ENCODE results near the gene SARS2.

- TF ChIP-seq GATA2 (IDR thresholded peaks at IDR 0.05; ENCODE audit: low read depth, low read length) (no peak), GATA3 (IDR thresholded peaks at IDR 0.05; ENCODE audit: low read depth, low read length) (no peak)
Observed at GRCh38 chr19:38892841-38893240, 37.7 kb downstream of the SARS2 start.

Data from SH-SY5Y (cell line).